SK-N-SH treated with all-trans-retinoic acid at 6 μM for 48 hours (cell line): Measurements from ENCODE around the gene CSNK2B.

Source experiments
- ATAC-seq: fragments of 200-7000 bp; cut with Tn5 transposase; 3 replicates; pipeline ENCODE4 v1.9.1; 2020; ENCODE audit warnings: mild to moderate bottlenecking, moderate library complexity
- ARNTL ChIP-seq: fragments of 450-650 bp; formaldehyde crosslinking; IDR thresholded peaks from 2 replicates; pipeline ENCODE4 v1.5.0; 2020; ENCODE audit warnings: low read depth, mild to moderate bottlenecking, moderate library complexity, borderline replicate concordance
- BACH2 ChIP-seq: fragments of 250-450 bp; sonication (Bioruptor Pico); IDR thresholded peaks from 2 replicates; pipeline ENCODE4 v1.9.0; 2021; ENCODE audit warnings: mild to moderate bottlenecking, borderline replicate concordance
- CREB5 ChIP-seq: fragments of 250-450 bp; sonication (Bioruptor Pico); IDR thresholded peaks from 2 replicates; pipeline ENCODE4 v1.5.1; 2020; ENCODE audit warnings: low read depth, mild to moderate bottlenecking, moderate library complexity
- CSDC2 ChIP-seq: fragments of 250-450 bp; sonication (Bioruptor Pico); IDR thresholded peaks from 2 replicates; pipeline ENCODE4 v1.5.0; 2020; ENCODE audit warnings: mild to moderate bottlenecking, moderate library complexity
- CSRNP3 ChIP-seq: fragments of 250-450 bp; sonication (Bioruptor Pico); IDR thresholded peaks from 2 replicates; pipeline ENCODE4 v1.5.1; 2021; ENCODE audit warnings: mild to moderate bottlenecking, moderate library complexity
- ESRRG ChIP-seq: fragments of 250-450 bp; sonication (Bioruptor Pico); IDR thresholded peaks from 2 replicates; pipeline ENCODE4 v1.6.1; 2021; ENCODE audit warnings: mild to moderate bottlenecking
- GLIS3 ChIP-seq: fragments of 250-450 bp; sonication (Bioruptor Pico); IDR thresholded peaks from 2 replicates; pipeline ENCODE4 v1.5.0; 2020; ENCODE audit warnings: mild to moderate bottlenecking, moderate library complexity
- ISL1 ChIP-seq: fragments of 250-450 bp; sonication (Bioruptor Pico); IDR thresholded peaks from 2 replicates; pipeline ENCODE4 v2.1.2; 2022; ENCODE audit warnings: mild to moderate bottlenecking, moderate library complexity
- OSR1 ChIP-seq: fragments of 250-450 bp; sonication (Bioruptor Pico); IDR thresholded peaks from 2 replicates; pipeline ENCODE4 v1.8.0; 2022; ENCODE audit warnings: moderate library complexity, mild to moderate bottlenecking, inconsistent platforms
- PATZ1 ChIP-seq: fragments of 250-450 bp; sonication (Bioruptor Pico); IDR thresholded peaks from 2 replicates; pipeline ENCODE4 v1.8.0; 2020; ENCODE audit warnings: mild to moderate bottlenecking, moderate library complexity, borderline replicate concordance
- POU6F1 ChIP-seq: fragments of 250-450 bp; sonication (Bioruptor Pico); IDR thresholded peaks from 2 replicates; pipeline ENCODE4 v1.8.0; 2021; ENCODE audit warnings: low read depth, mild to moderate bottlenecking, moderate library complexity, borderline replicate concordance
- PPARA ChIP-seq: fragments of 250-450 bp; sonication (Bioruptor Pico); IDR thresholded peaks from 2 replicates; pipeline ENCODE4 v1.5.0; 2020; ENCODE audit warnings: mild to moderate bottlenecking, borderline replicate concordance
- RARB ChIP-seq: fragments of 250-450 bp; sonication (Bioruptor Pico); IDR thresholded peaks from 2 replicates; pipeline ENCODE4 v1.8.0; 2021; ENCODE audit warnings: mild to moderate bottlenecking, moderate library complexity
- SNAI2 ChIP-seq: fragments of 250-450 bp; sonication (Bioruptor Pico); IDR thresholded peaks from 2 replicates; pipeline ENCODE4 v1.5.0; 2020; ENCODE audit warnings: mild to moderate bottlenecking, moderate library complexity
- TCF4 ChIP-seq: fragments of 250-450 bp; sonication (Bioruptor Pico); IDR thresholded peaks from 2 replicates; pipeline ENCODE4 v1.8.0; 2021; ENCODE audit warnings: mild to moderate bottlenecking, moderate library complexity, borderline replicate concordance
- TOX ChIP-seq: fragments of 250-450 bp; sonication (Bioruptor Pico); IDR thresholded peaks from 2 replicates; pipeline ENCODE4 v1.8.0; 2021; ENCODE audit warnings: mild to moderate bottlenecking, moderate library complexity, borderline replicate concordance
- TSHZ2 ChIP-seq: fragments of 250-450 bp; sonication (Bioruptor Pico); IDR thresholded peaks from 2 replicates; pipeline ENCODE4 v1.5.0; 2020; ENCODE audit warnings: mild to moderate bottlenecking, moderate library complexity
- ZC3H10 ChIP-seq: fragments of 250-450 bp; sonication (Bioruptor Pico); IDR thresholded peaks from 2 replicates; pipeline ENCODE4 v1.5.1; 2021; ENCODE audit warnings: mild to moderate bottlenecking, moderate library complexity
- ZFP3 ChIP-seq: fragments of 250-450 bp; sonication (Bioruptor Pico); IDR thresholded peaks from 2 replicates; pipeline ENCODE4 v1.5.0; 2020; ENCODE audit warnings: mild to moderate bottlenecking, moderate library complexity
- ZNF565 ChIP-seq: fragments of 450-650 bp; formaldehyde crosslinking; conservative IDR thresholded peaks from 2 replicates; pipeline ENCODE4 v1.5.0; 2020; ENCODE audit warnings: low read depth, mild to moderate bottlenecking, moderate library complexity
- ZNF70 ChIP-seq: fragments of 450-650 bp; formaldehyde crosslinking; IDR thresholded peaks from 2 replicates; pipeline ENCODE4 v1.5.0; 2020; ENCODE audit warnings: mild to moderate bottlenecking, moderate library complexity
- ZNF8 ChIP-seq: fragments of 450-650 bp; formaldehyde crosslinking; IDR thresholded peaks from 2 replicates; pipeline ENCODE4 v1.5.0; 2020; ENCODE audit warnings: mild to moderate bottlenecking, moderate library complexity

The CSNK2B gene

GRCh38 chr6:31661262-31662123 lies 4.4 kb upstream of the CSNK2B start:
- TF ChIP-seq TOX (no peak), TSHZ2 (CRISPR knock-in tag) (no peak), BACH2 (no peak), CREB5 (CRISPR knock-in tag) (no peak), ISL1 (CRISPR knock-in tag) (no peak), POU6F1 (no peak), PPARA (CRISPR knock-in tag) (no peak), CSRNP3 (CRISPR knock-in tag) (no peak), CSDC2 (CRISPR knock-in tag) (no peak), ZFP3 (no peak), TCF4 (CRISPR knock-in tag) (no peak), RARB (CRISPR knock-in tag) (no peak), SNAI2 (CRISPR knock-in tag) (no peak), ZNF565 (CRISPR knock-in tag) (no peak), ZC3H10 (no peak), ARNTL (no peak), OSR1 (no peak), ESRRG (no peak), ZNF8 (CRISPR knock-in tag) (no peak)
- ATAC-seq, result no peak

GRCh38 chr6:31662124-31662723 lies 3.7 kb upstream of the CSNK2B start:
- ATAC-seq, result no peak
- TF ChIP-seq TCF4 (CRISPR knock-in tag) (no peak), TSHZ2 (CRISPR knock-in tag) (no peak), TOX (no peak), ESRRG (no peak), GLIS3 (CRISPR knock-in tag) (no peak), ZNF70 (CRISPR knock-in tag) (no peak), ZFP3 (no peak), BACH2 (no peak), ZNF565 (CRISPR knock-in tag) (no peak), ZNF8 (CRISPR knock-in tag) (no peak), PPARA (CRISPR knock-in tag) (no peak), PATZ1 (CRISPR knock-in tag) (no peak), ARNTL (no peak)
